Stimulated activated CD8-positive, alpha-beta memory T cell treated with anti-CD3 and anti-CD28 coated beads, Interleukin-7, amount 100 ng/mL, for 48 hours (primary cell): Measurements from ENCODE around the gene FBLN1.
"Not testable (repeated sequence)": the region's sequence is repeated elsewhere in the genome, so short reads cannot be mapped to it uniquely, and the experiment has no call there.

Experiments
- DNase-seq, 2 donors: peaks; one replicate each; pipeline ENCODE4 v3.0.0-alpha.2; 2020; ENCODE audit warnings: low read depth in 1 of 2; ENCODE audit errors: extremely low read depth in 1 of 2

The FBLN1 gene

DNA sequence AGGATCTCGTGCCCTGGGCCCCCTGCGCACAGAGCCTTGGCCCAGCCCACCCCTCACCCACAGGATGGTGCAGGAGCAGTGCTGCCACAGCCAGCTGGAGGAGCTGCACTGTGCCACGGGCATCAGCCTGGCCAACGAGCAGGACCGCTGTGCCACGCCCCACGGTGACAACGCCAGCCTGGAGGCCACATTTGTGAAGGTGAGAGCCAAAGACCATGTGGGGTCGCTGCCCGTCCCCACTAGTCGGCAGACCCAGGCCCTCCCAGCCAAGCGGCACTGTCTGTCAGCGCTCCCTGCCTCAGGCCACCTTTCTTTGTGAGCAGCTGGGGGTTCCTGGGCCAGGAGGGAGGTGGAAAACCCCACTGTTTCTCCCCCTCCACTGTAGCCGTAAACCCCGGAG is 22.8 kb downstream of the FBLN1 start:
- no peak for DNase-seq

DNA sequence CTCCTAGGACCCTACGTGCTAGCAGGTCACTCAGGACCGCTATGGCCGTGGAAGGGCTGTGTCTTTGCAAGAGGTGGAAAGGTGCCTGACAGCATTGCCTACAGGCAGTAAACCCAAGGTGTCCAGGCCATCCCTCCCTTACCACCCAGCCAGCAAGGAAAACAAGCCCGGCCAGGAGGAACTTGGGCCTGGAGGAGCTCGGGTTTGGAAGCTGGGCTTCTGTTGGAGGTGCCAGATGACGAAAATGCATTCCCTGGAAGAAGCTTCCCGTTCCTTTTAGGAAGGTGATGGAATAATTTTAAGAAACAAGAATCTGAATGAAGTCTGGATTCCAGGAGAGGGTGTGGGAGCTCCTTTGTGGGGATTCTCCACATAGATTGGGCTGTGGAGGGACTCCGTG is 23.6 kb downstream of the FBLN1 start:
- no peak for DNase-seq

DNA sequence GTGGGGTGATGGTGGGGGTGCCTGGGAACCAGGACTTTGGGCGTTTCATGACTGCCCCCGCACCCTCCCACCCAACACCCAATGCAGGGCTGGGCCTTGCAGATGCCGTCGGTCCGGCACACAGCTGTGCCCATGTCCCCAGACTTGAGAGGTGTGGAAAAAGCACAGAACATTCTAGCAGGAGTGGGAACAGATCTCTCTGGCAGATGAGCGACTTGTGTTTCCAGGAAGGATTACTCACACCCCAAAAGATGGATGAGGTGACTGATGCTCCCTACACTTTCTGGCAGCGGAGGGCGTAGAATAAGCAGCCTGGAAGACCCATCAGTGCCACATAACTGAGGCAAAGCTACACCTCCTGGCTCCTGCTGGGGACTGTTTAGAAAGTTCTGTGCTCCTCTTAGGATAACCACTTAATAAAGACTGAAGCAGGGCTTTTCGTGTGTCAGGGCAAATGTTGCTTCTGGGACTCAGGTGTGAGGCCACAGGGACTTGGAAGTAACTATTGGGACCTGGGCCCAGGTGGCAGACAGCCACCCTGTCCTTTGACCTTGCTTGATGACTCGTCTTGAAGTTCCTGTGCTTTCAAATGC is 24.2 kb downstream of the FBLN1 start:
- DNase-seq: no peak

DNA sequence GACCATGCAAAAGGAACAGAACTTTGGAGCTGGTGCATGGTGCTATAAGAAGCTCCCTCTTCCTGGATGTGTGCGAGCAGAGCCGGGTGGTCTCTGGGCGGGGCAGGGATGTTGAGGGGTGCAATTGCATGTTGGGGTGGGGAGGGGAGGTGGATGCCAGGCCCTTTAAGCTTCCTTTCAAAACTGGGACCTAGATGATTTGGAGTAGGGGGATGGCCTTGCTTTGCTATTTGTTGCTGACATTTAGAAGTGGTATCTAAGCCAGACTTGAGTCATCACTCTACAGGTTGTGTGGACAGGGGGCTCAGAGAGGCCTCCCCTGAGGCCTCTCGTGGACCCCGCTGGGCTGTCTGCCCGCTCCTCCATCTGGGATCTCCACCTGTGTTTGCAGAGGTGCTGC is 24.8 kb downstream of the FBLN1 start:
- no peak for DNase-seq

DNA sequence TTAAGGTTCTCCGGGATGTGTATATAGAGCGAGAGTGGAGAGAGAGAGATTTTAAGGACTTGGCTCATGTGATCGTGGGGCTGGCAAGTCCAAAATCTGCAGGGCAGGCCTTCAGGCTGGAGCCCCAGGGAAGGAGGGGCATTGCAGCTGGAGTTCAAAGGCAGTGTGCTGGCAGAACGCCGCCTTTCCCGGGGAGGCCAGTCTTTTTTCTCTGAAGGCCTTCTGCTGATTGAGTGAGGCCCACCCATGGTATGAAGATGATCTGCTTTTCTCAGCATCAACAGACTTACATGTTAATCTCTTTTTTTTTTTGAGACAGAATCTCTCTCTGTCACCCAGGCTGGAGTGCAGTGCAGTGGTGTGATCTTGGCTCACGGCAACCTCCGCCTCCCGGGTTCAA is 25.4 kb downstream of the FBLN1 start:
- no peak for DNase-seq

DNA sequence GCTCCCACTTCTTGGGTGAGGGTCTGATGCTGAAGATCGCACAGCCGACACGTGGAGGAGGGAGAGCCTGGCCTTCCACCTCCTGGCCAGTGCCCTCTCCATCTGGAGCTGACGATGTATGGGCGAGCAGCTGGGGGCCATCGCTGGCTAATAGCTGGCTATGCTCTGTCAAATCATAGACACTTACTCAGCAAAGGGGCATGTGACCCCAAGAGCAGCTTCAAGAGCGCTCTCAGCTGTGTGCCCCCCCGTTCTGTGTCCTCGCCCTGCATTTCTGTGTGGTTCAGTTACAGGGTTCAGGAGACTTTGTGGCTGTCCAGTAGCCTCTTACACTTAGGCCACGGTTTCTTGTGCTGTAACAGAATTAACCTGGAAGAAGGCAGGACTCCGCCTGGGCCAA is 26.4 kb downstream of the FBLN1 start:
- no peak for DNase-seq

DNA sequence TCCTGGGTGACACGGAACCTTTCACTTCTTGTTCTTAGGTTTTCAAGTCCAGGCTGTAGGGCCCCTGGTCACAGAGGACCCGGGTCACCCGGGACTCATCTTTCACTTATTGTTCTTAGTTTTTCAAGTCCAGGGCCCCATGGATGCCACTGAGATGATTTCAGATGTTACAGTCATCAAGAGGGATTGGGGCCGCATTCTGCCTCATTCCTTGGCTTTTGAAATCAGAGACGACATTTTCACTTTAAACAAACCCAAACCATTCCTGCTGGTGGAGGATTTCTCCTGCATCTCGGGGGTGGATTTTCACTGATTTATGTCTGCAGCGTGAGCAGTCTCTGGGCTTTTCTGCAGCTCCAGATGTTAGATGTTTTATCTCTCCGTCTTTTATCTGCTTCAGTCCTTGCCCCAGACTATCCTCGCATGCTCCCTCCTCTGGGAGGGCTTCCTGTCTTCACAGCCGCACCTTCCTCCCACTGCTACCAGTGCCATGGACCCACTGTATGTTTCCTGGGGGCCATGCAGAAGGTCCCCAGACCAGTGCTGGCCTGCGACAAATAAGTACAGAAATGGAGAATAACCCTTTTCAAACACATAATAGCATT is 27.4 kb downstream of the FBLN1 start:
- DNase-seq: no peak

DNA sequence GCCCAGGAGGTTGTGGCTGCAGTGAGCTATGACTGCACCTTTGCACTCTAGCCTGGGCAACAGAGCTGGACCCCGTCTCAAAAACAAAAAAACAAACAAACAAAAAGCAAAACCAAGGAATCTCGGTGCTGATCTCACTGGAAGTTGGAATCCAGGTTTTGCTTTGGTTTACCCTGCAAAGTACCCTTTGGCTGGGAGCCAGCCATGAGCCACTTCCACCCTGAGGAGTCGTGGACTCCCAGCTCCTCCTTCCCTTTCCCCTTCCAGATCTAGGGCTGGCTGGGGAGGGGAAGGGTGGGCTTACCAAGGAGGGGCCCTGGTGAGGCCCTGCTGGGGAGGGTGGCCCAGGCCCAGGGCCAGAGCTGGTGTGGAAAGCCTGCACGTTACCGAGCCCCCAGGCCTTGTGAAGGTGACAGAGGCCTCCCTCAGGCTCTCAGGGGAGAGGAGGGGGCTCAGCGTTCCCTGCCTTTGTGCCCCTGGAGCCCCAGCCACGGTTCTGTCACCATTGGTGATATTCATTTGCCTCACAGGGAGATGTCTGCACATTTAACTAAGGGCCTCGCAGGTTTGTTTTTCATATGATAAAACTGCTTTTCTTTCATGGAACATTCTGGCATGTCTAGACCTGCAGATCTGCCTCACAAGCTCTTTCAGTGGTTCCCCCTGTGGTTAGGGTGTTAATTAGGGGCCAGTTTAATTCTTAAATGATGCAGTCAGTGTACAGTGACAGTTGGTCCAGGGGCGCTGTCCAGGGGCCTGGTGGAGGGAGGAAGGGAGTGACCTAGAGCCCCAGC is 29.0 kb downstream of the FBLN1 start:
- no peak for DNase-seq

DNA sequence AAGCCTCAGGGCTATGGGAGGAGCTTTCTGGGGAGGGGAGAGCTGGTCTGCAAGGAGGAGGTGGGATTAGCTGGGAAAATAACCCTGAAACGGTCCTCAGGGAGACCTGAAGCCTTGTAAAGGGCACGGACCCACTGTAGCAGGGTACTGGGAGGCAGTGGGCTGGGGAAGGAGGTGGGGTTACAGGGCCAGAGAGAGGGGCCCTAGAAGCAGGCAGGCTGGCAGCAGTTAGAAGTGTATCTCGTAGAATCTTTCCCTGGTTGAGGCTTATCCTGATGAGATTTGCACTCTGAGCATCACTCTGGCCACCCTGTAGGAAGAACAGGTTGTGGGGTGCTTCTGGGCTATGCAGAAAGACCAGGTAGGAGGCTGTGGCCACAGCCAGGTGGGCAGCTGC is 29.6 kb downstream of the FBLN1 start:
- no peak for DNase-seq

DNA sequence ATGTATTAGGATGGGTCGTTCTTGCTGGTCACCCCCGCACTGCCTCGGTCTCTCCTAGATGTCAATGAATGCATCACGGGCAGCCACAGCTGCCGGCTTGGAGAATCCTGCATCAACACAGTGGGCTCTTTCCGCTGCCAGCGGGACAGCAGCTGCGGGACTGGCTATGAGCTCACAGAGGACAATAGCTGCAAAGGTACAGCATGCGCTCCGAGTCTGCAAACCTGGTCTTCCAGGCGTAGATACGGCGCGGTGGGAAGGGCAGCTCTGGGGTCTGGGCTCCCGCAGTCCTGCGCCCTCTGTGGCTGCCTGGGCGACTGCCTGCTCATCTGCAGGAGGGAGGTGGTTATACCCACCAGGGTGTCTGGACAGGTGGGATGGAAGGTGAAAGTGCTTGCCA is 31.0 kb downstream of the FBLN1 start:
- no peak for DNase-seq

DNA sequence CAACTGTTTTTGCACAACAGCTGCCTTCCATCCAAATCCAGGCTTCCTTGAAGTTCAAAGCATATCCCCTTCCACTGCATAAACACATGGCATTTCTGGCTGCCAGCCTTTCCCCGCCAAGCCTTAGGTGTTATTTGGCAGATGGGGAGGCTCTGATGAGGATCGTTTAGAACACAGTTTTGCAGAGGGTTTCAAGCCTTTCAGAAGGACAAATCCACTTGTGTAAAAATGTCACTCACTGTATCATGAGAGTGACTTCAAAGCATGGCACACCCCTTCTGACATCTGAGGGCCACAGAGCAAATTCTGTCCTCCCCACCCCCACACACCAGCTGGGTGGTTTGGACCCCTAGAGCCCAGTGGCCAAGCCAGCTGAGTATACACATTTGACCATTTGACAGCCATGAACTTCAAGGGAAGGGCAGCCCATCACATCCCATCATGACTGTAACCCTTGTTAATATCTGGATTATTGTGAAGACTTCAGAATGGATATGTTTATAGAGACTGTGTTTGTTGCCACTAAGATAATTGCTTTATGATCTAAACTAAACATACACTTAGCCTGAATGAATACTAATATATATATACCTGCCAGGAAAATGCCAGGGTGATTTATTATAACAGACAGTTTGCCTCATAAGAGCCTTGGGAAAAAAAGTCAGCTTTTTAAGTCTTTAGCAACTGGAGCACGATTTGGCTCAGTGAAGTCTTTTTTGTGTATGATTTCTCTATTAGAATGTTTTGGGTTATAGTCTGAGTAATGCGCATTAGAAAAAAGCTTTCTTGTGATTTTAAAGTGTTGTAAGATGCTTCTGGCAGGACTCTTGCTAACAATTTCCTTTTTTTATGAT is 31.9 kb downstream of the FBLN1 start:
- DNase-seq: no peak

DNA sequence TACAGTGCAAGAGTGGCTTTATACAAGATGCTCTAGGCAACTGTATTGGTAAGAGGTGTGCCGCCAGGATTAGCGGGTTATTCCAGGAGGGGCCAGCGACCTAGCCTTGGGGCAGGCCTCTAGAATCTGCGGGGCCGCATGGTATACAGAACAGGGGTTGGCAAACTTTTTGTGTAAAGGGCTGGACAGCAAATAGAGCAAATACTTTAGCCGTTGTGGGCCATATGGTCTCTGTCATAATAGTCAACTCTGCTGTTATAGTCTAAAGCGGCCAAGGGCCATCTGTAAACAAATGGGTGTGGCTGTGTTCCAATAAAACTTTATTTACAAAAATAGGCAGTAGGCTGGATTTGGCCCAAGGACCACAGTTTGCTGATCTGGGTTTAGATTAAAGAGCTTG is 32.6 kb downstream of the FBLN1 start:
- no peak for DNase-seq

DNA sequence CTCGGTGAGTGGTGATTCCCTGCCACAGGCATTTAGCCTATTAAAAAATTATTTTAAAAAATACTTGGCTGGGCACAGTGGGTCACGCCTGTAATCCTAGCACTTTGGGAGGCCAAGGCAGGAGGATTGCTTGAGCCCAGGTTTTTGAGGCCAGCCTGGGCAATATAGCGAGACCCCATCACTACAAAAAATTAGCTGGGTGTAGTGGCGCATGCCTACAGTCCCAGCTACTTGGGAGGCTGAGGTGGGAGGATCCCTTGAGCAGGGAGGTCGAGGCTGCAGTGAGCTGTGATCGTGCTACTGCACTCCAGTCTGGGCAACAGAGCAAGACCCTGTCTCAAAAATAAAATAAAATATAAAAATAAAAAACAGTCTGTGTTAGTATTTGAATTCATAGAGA is 33.2 kb downstream of the FBLN1 start:
- not testable (repeated sequence) for DNase-seq

DNA sequence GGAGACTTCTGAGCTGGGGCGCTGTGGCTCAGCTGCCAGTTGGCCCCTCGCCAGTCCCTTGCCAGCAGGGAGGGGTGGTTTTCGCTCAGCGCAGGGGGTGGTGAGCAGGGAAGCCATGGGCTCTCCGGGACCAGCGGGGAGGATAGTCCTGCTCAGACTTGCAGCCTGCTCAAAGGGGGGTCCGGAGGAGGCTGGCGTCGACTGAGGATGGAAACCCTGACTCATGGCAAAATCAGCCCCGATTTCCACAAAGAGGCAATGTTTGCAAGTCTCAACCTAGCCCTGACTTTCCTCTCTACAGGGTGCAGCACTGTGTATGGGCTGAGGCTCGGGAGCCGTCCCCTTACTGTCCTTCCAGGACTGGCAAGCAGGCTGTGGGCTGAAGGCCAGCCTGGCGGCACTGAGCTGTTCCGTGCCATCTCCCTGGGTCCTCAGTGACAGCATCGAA is 35.1 kb downstream of the FBLN1 start:
- no peak for DNase-seq

DNA sequence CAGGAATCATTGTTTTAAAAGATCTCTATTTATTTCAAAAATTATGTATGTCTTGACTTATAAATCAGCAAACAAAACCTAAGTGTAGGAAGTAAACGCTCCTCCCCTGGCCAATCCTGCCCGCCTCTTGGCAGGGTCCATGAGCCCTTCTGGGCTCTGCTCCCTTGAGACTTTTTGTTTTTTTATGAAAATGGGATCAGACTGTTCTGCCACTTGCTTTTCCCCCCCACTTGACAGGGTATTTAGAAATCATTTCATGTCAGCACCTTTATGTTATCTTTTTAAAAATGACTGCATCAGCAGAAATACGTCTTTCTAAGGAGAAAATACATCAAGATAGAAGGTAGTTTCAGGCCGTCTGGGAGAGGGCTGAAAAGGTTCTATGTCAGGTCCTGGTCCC is 35.6 kb downstream of the FBLN1 start:
- no peak for DNase-seq

DNA sequence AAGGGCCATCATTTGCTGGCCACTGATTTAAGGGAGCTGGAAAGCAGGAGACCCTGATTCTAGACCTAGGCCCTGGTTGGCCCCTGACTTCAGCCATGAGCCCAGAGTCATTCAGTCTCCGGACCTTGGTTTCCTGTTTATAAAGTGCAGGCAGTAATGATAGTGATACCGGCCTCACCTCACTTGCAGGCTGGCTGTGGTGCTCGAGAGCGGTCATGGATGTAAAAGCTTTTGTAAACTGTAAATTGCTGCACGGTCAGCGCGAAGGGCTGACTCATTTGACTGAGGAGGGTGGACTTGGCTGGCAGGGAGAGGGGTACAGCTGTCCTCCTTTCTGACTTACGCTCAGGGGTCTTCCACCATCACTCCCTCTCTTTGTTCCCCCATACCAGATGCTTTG is 37.4 kb downstream of the FBLN1 start:
- no peak for DNase-seq

DNA sequence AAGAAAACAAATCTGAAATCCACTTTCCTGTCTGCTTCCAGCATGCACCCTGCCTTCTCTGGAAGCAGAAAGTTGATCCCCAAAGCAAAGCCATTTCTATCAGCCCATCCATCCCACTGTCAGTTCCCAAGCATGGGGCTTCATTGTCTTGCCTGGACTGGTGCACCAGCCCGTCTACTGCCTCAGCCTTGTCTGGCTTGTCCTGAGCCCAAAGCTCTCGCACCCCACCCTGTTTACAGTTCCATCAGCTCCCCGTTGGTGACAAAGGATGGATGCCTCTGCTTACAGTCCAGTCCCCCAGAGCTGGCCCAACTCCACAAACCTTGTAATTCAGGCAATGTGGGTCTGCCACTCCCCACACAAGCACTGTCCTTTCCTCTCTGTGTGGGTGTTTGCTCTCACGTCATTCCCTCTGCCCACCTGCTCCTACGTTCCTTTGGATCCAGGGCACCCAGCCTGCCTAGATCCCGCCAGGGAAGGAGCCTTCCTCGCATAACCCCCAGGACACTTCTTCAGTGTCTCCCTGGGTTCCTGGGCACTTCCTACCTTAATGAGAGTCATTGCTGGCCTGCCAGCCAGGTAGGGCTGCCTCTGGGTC is 38.8 kb downstream of the FBLN1 start:
- no peak for DNase-seq

DNA sequence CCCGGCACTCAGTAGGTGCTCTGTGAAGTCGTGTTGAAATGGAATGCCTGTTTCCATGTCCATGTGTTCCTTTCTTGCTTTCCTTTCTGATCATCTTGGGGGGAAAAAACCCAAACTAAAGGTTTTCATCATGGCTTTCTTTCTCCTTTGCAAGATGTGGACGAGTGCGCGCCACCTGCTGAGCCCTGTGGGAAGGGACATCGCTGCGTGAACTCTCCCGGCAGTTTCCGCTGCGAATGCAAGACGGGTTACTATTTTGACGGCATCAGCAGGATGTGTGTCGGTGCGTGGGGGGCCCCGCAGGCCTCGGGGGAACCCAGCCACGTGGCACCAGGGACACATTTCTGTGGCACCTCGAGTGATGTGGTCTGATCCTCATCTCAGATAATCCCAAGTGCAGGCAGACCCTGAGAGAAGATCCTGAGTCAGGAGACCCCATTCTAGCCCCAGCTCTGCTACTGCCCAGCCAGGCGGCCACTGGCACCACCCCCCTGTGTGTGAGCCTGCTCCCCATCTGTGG is 39.4 kb downstream of the FBLN1 start:
- no peak for DNase-seq

DNA sequence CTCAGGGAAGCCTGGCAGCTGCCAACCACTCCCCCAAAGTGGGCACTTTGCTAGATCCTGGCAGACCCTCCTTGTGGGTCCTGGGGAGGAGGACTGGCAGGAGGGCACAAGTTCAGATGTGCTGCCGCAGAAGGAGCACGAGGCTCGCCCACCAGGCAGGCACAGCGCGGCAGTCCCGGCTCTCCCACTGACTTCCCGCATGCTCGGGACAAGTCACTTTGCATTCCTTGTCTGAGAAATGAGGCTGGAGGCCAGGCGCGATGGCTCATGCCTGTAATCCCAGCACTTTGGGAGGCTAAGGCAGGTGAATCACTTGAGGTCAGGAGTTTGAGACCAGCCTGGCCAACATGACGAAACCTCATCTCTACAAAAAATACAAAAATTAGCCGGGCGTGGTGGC is 40.1 kb downstream of the FBLN1 start:
- not testable (repeated sequence) for DNase-seq

DNA sequence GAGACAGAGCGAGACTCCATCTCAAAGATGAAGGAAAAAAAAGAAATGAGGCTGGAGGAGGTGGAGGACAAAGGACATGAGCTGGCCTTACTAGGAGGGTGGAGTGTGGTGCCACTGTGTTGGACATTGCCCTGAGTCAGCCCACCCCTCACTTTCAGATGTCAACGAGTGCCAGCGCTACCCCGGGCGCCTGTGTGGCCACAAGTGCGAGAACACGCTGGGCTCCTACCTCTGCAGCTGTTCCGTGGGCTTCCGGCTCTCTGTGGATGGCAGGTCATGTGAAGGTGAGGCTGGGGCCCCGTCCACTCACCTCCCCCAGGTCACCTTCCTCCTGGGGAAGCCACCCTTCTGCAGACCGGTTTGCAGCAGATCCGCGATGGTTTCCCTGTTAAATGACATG is 40.6 kb downstream of the FBLN1 start:
- no peak for DNase-seq
